ENCODE measurements around the gene TAS2R3.
"Not testable (repeated sequence)": the region's sequence is repeated elsewhere in the genome, so short reads cannot be mapped to it uniquely, and the experiment has no call there.

- TF ChIP-seq CTCF (optimal IDR thresholded peaks at IDR 0.05 in 1 of 3, IDR thresholded peaks at IDR 0.05 in 1 of 3, conservative IDR thresholded peaks at IDR 0.05 in 1 of 3; ENCODE audit: extremely low read depth in 1 of 3, insufficient read depth in 2 of 3, low read length in 3 of 3); EZH2 (IDR thresholded peaks at IDR 0.05; ENCODE audit: low read length): not testable (repeated sequence)
Measured at GRCh38 chr7:141770083-141770583, 6.2 kb downstream of the TAS2R3 start.
